ENCODE measurements around the gene DARS1.

Gene DARS1

GRCh38 chr2:136029149-136029548, 43.7 kb upstream of the DARS1 start:
- H3K27me3 ChIP-seq (ENCODE audit: insufficient read depth, low read length, poor library complexity, severe bottlenecking): no peaks in the 10 kb centered on the region
- no peak overlapping the region for H3K4me3 ChIP-seq (ENCODE audit: low read length, poor library complexity, severe bottlenecking)
- H3K4me2 ChIP-seq (ENCODE audit: low read depth, low read length, poor library complexity, severe bottlenecking): no peak overlapping the region
- no peaks in the 10 kb centered on the region for H3K9me3 ChIP-seq (ENCODE audit: insufficient read depth, low read depth, low read length)
- H3K9me2 ChIP-seq (replicated peaks; ENCODE audit: low read depth, low read length): no peaks in the 10 kb centered on the region
- H3F3A ChIP-seq (ENCODE audit: low read depth): peaks cover 5% of the 10 kb centered on the region; the same call in 1 of the 2 replicates
- H3K4me1 ChIP-seq (ENCODE audit: insufficient read depth, low read length, poor library complexity, severe bottlenecking): peaks cover 29% of the 10 kb centered on the region
- no peaks in the 10 kb centered on the region for H3K36me3 ChIP-seq (ENCODE audit: insufficient read depth, low read length)
- H3K79me2 ChIP-seq (ENCODE audit: insufficient read depth, low read length): no peaks in the 10 kb centered on the region
- no peak for TF ChIP-seq EZH2phosphoT487 (IDR thresholded peaks at IDR 0.05; ENCODE audit: borderline replicate concordance)
- no peak for TF ChIP-seq CTCF (conservative IDR thresholded peaks at IDR 0.05; ENCODE audit: low read length)
- H2AFZ ChIP-seq (ENCODE audit: low read length): no peak overlapping the region
- H3K9ac ChIP-seq (ENCODE audit: low read depth, low read length, poor library complexity, severe bottlenecking): no peak overlapping the region
- no peaks in the 10 kb centered on the region for H4K20me1 ChIP-seq (ENCODE audit: insufficient read depth, low read length, poor library complexity, severe bottlenecking)

DNA sequence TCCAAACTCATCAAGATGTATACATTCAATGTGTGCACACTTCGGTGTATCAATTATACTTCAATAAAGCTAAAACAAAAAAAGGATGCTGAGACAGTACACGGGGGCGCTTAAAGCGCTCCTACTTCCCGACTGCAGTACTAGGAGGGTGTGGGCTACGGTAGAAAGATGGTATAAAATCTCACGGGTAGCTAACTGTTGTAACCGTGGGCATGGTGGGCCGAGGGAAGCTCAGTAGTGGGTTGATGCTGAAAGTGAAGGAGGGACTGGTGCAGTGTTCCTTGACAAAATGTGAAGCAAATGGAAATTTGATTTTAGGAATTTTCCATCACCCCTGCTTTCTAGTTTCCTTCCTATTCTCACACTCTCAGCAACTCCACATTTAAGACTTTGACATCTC, 42.6 kb upstream of the DARS1 start:
- no peaks in the 10 kb centered on the region for H3K36me3 ChIP-seq (ENCODE audit: insufficient read depth, low read length)
- TF ChIP-seq CTCF (conservative IDR thresholded peaks at IDR 0.05; ENCODE audit: low read length) (no peak), EZH2phosphoT487 (IDR thresholded peaks at IDR 0.05; ENCODE audit: borderline replicate concordance) (no peak)
- no peak overlapping the region for H2AFZ ChIP-seq (ENCODE audit: low read length)
- H3F3A ChIP-seq (ENCODE audit: low read depth): peaks cover 5% of the 10 kb centered on the region; the same call in 1 of the 2 replicates
- no peaks in the 10 kb centered on the region for H3K9me3 ChIP-seq (ENCODE audit: insufficient read depth, low read depth, low read length)
- no peaks in the 10 kb centered on the region for H3K27me3 ChIP-seq (ENCODE audit: insufficient read depth, low read length, poor library complexity, severe bottlenecking)
- no peaks in the 10 kb centered on the region for H3K9me2 ChIP-seq (replicated peaks; ENCODE audit: low read depth, low read length)
- no peaks in the 10 kb centered on the region for H3K79me2 ChIP-seq (ENCODE audit: insufficient read depth, low read length)
- no peak overlapping the region for H3K4me2 ChIP-seq (ENCODE audit: low read depth, low read length, poor library complexity, severe bottlenecking)
- H4K20me1 ChIP-seq (ENCODE audit: insufficient read depth, low read length, poor library complexity, severe bottlenecking): no peaks in the 10 kb centered on the region
- H3K9ac ChIP-seq (ENCODE audit: low read depth, low read length, poor library complexity, severe bottlenecking): no peak overlapping the region
- no peak overlapping the region for H3K4me3 ChIP-seq (ENCODE audit: low read length, poor library complexity, severe bottlenecking)
- H3K4me1 ChIP-seq (ENCODE audit: insufficient read depth, low read length, poor library complexity, severe bottlenecking): peaks cover 34% of the 10 kb centered on the region

- TF ChIP-seq EZH2phosphoT487 (IDR thresholded peaks at IDR 0.05; ENCODE audit: borderline replicate concordance) (no peak), CTCF (conservative IDR thresholded peaks at IDR 0.05; ENCODE audit: low read length) (no peak)
- no peaks in the 10 kb centered on the region for H3K79me2 ChIP-seq (ENCODE audit: insufficient read depth, low read length)
- no peaks in the 10 kb centered on the region for H3K27me3 ChIP-seq (ENCODE audit: insufficient read depth, low read length, poor library complexity, severe bottlenecking)
- H4K20me1 ChIP-seq (ENCODE audit: insufficient read depth, low read length, poor library complexity, severe bottlenecking): no peaks in the 10 kb centered on the region
- H3K4me1 ChIP-seq (ENCODE audit: insufficient read depth, low read length, poor library complexity, severe bottlenecking): peaks cover 36% of the 10 kb centered on the region
- peaks cover 5% of the 10 kb centered on the region; the same call in 1 of the 2 replicates for H3F3A ChIP-seq (ENCODE audit: low read depth)
- H3K9me3 ChIP-seq (ENCODE audit: insufficient read depth, low read depth, low read length): no peaks in the 10 kb centered on the region
- no peak overlapping the region for H3K4me3 ChIP-seq (ENCODE audit: low read length, poor library complexity, severe bottlenecking)
- H3K9me2 ChIP-seq (replicated peaks; ENCODE audit: low read depth, low read length): no peaks in the 10 kb centered on the region
- no peak overlapping the region for H3K9ac ChIP-seq (ENCODE audit: low read depth, low read length, poor library complexity, severe bottlenecking)
- H3K4me2 ChIP-seq (ENCODE audit: low read depth, low read length, poor library complexity, severe bottlenecking): no peak overlapping the region
- H2AFZ ChIP-seq (ENCODE audit: low read length): no peak overlapping the region
- H3K36me3 ChIP-seq (ENCODE audit: insufficient read depth, low read length): no peaks in the 10 kb centered on the region
These were observed 41.7 kb upstream of the DARS1 start for GRCh38 chr2:136027112-136027511.
